ENCODE results near the gene COG5.

DNA sequence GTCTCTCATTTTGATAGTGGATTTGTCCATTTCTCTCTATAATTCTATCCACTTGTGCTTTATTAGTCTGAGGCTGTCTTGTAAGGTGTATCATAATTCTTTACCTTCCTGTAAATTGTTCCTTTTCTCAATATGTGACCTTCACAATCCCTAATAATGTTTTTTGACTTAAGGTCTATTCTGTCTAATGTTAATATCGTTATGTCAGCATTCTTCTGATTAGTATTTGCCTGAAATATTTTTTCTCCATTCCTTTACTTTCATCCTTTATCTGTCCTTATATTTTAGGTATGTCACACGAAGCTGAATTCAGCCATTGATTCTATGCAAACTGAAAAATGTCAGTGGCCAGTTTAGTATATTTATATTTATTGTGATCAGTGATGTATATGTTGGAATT, 295.1 kb downstream of the COG5 start:
- TF ChIP-seq CTCF (conservative IDR thresholded peaks at IDR 0.05; ENCODE audit: low read length) (no peak), EZH2phosphoT487 (IDR thresholded peaks at IDR 0.05; ENCODE audit: borderline replicate concordance, low read depth, low read length) (no peak)

All from OCI-LY7 (cell line).